ENCODE results near the gene SNRNP35. TPM values are rescaled to one million over a fixed set of nuclear protein-coding genes. Genes with fewer than 3 reads are reported as not detected.
"Not testable (repeated sequence)": the region's sequence is repeated elsewhere in the genome, so short reads cannot be mapped to it uniquely, and the experiment has no call there.

The SNRNP35 gene, protein sequence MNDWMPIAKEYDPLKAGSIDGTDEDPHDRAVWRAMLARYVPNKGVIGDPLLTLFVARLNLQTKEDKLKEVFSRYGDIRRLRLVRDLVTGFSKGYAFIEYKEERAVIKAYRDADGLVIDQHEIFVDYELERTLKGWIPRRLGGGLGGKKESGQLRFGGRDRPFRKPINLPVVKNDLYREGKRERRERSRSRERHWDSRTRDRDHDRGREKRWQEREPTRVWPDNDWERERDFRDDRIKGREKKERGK
- 10 to 100 TPM in 3 of 4 donors, 1 to 10 TPM in 1; 8.6 to 30.0 (median 25.7) TPM for total RNA-seq

- intact Hi-C loops (cut with DNase I; ENCODE audit: low total_unique reads): no loop called here
- 0 to 3% methylated on average over 3 to 48 of the region's 48 CpGs for WGBS, 2 donors (ENCODE audit: low coverage in 1 of 2)
- no peaks in the 10 kb centered on the region for H3K36me3 ChIP-seq
- peak within 1 kb of the TSS; percentile 77 to 91 (median 84) for H3K4me3 ChIP-seq
- peaks cover 7 to 15% (median 10%) of the 10 kb centered on the region in 4 donors for H3K4me1 ChIP-seq
- H3K27me3 ChIP-seq: no peaks in the 10 kb centered on the region
- in situ Hi-C loops (cut with MboI; ENCODE audit: low pct_ligation_motif_present in 1 of 4, low pct_unique_long_range_greater_than_20kb in 1 of 4, low sequenced_read_pairs in 3 of 4): no loop called here
- no peaks in the 10 kb centered on the region for H3K9me3 ChIP-seq
- TF ChIP-seq POLR2A (IDR thresholded peaks at IDR 0.05): peak; percentile 55
- peak; percentile 3 to 71 (median 67) for TF ChIP-seq POLR2AphosphoS5 (IDR thresholded peaks at IDR 0.05)
- TF ChIP-seq CTCF (IDR thresholded peaks at IDR 0.05): peak in 1 of 5 experiments; percentile 6
- no peak for TF ChIP-seq EP300 (IDR thresholded peaks at IDR 0.05; ENCODE audit: low read depth)
- H3K27ac ChIP-seq: peak within 1 kb of the TSS; percentile 98 to 99 (median 98)
- peak; percentile 85 for DNase-seq
Observed at GRCh38 chr12:123457980-123458779, at the start of gene SNRNP35. SNRNP35 (plus strand) TSS chr12:123458139; CDS start chr12:123465541, 7,402 bp downstream.

DNA sequence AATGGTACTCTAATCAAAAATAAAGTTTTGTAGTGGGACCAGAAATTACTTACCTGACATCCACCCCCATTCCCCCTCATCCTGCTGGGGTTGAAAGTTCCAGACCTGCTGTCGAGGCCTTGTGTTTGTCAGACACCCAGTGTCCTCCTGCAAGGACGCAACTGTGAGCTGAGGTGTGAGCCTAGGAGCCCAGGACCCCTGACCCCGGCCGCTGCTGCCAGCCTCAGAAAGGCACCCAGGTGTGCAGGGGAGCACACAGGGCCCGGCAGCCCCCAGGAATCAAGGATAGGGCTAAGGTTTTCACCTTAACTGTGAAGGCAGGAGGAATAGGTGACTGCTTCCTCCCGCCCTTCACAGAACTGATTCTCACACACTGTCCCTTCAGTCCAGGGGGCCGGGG lies 49.3 kb upstream of the SNRNP35 start:
- 88% methylated on average over 2 of the region's 7 CpGs; no CpG with 5 or more reads in 1 of the 2 donors for WGBS, 2 donors (ENCODE audit: low coverage in 1 of 2)
- H3K4me1 ChIP-seq; H3K27me3 ChIP-seq; H3K4me3 ChIP-seq; intact Hi-C loops (cut with DNase I; ENCODE audit: low total_unique reads); H3K27ac ChIP-seq; H3K9me3 ChIP-seq; DNase-seq; in situ Hi-C loops (cut with MboI; ENCODE audit: low pct_ligation_motif_present in 1 of 4, low pct_unique_long_range_greater_than_20kb in 1 of 4, low sequenced_read_pairs in 3 of 4): not testable (repeated sequence)
- peaks cover 0 to 37% (median 19%) of the 10 kb centered on the region in 4 donors for H3K36me3 ChIP-seq

DNA sequence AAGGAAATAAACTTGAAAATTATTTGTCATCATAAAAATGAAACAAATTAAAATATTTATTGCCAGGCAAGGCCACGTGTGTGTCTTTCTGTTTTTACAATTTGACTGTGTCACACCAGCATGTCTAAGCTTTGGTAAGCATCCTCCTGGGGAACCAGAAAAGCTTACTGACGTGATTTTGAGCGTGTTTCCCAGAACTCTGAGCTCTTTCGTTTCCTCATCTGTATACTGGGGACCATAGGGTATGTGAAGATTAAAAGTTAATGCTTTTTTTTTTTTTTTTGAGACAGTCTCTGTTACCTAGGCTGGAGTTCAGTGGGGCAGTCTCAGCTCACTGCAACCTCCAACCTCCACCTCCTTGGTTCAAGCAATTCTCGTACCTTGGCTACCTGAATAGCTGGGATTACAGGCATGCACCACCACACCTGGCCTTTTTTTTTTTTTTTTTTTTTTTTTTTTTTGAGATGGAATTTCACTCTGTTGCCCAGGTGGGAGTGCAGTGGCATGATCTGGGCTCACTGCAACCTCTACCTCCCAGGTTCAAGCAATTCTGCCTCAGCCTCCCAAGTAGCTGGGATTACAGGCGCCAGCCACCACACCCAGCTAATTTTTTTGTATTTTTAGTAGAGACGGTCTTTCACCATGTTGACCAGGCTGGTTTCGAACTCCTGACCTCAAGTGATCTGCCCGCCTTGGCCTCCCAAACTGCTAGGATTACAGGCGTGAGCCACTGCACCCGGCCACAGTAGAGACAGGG lies 48.5 kb upstream of the SNRNP35 start:
- H3K4me3 ChIP-seq; in situ Hi-C loops (cut with MboI; ENCODE audit: low pct_ligation_motif_present in 1 of 4, low pct_unique_long_range_greater_than_20kb in 1 of 4, low sequenced_read_pairs in 3 of 4); intact Hi-C loops (cut with DNase I; ENCODE audit: low total_unique reads); H3K27me3 ChIP-seq; H3K4me1 ChIP-seq; DNase-seq; H3K9me3 ChIP-seq; H3K27ac ChIP-seq: not testable (repeated sequence)
- WGBS, 2 donors (ENCODE audit: low coverage in 1 of 2): 68 to 84% methylated on average over 4 to 11 of the region's 11 CpGs
- peaks cover 0 to 30% (median 14%) of the 10 kb centered on the region in 4 donors for H3K36me3 ChIP-seq

GRCh38 chr12:123410041-123410412 lies 47.9 kb upstream of the SNRNP35 start:
- no peak for DNase-seq
- no peaks in the 10 kb centered on the region for H3K27me3 ChIP-seq
- 87% methylated on average over 5 of the region's 5 CpGs; no CpG with 5 or more reads in 1 of the 2 donors for WGBS, 2 donors (ENCODE audit: low coverage in 1 of 2)
- in situ Hi-C loops (cut with MboI; ENCODE audit: low pct_ligation_motif_present in 1 of 4, low pct_unique_long_range_greater_than_20kb in 1 of 4, low sequenced_read_pairs in 3 of 4) (no loop called here), intact Hi-C loops (cut with DNase I; ENCODE audit: low total_unique reads) (no loop called here)
- H3K9me3 ChIP-seq: no peaks in the 10 kb centered on the region
- no peak for TF ChIP-seq EP300 (IDR thresholded peaks at IDR 0.05; ENCODE audit: low read depth)
- no peak for TF ChIP-seq CTCF (IDR thresholded peaks at IDR 0.05)
- TF ChIP-seq POLR2A (IDR thresholded peaks at IDR 0.05): no peak
- no peak overlapping the region for H3K27ac ChIP-seq
- no peaks in the 10 kb centered on the region for H3K4me1 ChIP-seq
- H3K4me3 ChIP-seq: no peak overlapping the region
- H3K36me3 ChIP-seq: peaks cover 0 to 24% (median 12%) of the 10 kb centered on the region in 4 donors

DNA sequence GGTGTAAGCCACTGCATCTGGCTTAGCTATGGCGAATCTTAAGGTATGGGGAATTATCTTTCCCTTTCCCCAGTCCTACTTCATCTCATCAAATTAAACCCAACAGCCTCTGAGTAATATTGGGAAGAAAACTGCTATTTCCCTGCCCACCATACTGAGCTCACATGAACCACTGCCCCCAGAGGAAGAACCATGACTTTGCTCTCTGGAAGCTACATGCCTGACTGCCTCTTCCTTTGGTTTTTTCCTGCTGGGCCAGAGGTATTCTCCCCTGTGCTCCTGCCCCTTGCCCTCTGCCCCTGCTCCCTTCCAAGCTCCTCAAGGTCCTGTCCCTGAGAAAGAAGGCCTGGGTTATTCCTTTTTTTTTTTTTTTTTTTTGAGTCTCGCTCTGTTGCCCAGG lies 36.6 kb upstream of the SNRNP35 start:
- intact Hi-C loops (cut with DNase I; ENCODE audit: low total_unique reads) (no loop called here), in situ Hi-C loops (cut with MboI; ENCODE audit: low pct_ligation_motif_present in 1 of 4, low pct_unique_long_range_greater_than_20kb in 1 of 4, low sequenced_read_pairs in 3 of 4) (no loop called here)
- no peaks in the 10 kb centered on the region for H3K27me3 ChIP-seq
- no peaks in the 10 kb centered on the region for H3K4me1 ChIP-seq
- no peak for DNase-seq
- WGBS, 2 donors (ENCODE audit: low coverage in 1 of 2): 100% methylated on average over 2 of the region's 2 CpGs
- no peak overlapping the region for H3K27ac ChIP-seq
- H3K9me3 ChIP-seq: no peaks in the 10 kb centered on the region
- no peak for TF ChIP-seq POLR2AphosphoS5 (IDR thresholded peaks at IDR 0.05)
- TF ChIP-seq EP300 (IDR thresholded peaks at IDR 0.05; ENCODE audit: low read depth): no peak
- TF ChIP-seq POLR2A (IDR thresholded peaks at IDR 0.05): no peak
- no peak for TF ChIP-seq CTCF (IDR thresholded peaks at IDR 0.05)
- H3K4me3 ChIP-seq: no peak overlapping the region
- H3K36me3 ChIP-seq: no peaks in the 10 kb centered on the region

Measured in transverse colon (tissue), 4 donors.